GM21786 (cell line): ENCODE results near the gene HNRNPA1.
"Not testable (repeated sequence)": the region's sequence is repeated elsewhere in the genome, so short reads cannot be mapped to it uniquely, and the experiment has no call there.

ENCODE experiments used
- ATAC-seq: cut with Tn5 transposase; IDR thresholded peaks from one replicate; pipeline ENCODE4 v1.9.1; 2021; ENCODE audit not compliant: unreplicated experiment

The HNRNPA1 gene

DNA sequence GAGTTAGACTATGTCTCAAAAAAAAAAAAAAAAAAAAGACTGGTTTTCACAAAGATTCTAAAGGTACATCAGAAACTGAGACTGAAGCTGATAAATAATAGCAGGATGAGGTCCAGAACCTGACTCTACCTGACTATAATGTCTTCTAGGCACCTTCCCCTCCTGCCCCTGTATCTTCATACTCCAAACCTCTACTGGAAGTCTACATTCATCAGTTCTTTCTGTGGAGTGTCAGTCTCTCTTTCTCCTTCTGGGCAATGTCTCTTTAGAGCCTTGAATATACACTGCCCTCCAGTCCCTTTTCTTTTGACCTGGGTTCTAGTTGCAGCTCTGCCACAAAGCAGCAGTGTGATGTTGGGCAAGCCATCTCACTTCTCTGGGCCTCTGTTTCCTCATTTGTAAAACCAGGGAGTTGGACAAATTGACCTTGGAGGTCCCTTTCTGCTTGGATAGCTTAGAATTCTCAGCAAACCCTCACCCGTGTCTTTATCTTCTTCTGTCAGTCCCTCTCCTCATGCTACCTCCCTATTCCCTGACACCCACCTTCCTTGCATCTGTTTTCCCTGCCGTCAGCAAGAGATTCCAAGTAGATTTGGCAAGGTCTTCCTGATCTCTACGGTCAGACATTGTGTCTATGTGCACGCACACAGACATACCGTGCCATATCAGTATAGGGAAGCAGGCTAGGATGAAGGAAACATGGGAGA is 16.0 kb downstream of the HNRNPA1 start:
- ATAC-seq, result no peak

DNA sequence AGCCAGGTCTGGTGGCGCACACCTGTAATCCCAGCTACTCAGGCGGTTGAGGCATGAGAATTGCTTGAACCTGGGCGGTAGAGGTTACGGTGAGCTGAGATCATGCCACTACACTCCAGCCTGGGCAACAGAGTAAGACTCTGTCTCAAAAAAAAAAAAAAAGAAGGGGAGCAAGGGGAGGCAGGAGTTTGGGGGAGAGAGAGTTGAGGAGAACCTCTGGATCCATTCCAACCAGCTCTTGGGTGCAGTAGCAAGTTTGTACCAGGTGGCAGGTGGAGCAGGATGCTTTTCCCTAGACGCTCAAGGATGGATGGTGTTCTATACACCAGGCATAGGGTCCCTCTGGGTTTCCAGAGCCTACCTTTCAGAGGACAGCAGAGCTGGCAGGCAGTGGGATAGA is 18.4 kb downstream of the HNRNPA1 start:
- no peak for ATAC-seq

DNA sequence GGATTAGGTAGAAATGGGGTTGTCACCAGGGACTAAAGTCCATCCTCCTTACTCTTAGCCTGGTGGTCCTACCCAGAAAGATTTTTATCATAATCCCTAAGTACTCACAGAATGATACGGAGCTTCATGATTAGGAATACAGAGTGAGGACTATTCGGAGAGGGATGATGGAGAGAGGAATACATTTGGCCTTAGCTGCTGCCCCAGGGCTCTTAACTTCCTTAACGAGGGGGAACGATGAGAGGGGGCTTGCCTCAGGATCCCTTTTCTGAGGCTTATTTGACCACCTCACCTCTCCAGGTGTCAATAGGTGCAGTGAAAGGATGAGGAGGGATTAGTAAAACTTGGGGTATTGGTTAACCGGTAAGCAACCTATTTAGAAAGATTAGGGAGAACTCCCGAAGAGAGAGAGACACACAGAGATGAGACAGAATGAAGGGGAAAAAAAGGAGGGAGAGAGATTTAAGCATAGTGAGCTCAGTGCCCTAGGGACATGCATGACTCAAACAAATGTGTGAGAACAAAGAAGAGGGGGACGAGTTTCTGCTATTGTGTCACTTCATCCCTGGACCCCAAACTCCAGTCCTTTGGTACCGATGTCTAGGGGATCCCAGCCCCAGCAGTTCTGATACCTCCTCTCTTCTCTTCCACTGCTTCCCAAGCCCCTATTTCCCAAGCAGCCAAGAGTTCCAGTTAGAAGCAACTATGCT is 19.1 kb downstream of the HNRNPA1 start:
- ATAC-seq, result no peak

DNA sequence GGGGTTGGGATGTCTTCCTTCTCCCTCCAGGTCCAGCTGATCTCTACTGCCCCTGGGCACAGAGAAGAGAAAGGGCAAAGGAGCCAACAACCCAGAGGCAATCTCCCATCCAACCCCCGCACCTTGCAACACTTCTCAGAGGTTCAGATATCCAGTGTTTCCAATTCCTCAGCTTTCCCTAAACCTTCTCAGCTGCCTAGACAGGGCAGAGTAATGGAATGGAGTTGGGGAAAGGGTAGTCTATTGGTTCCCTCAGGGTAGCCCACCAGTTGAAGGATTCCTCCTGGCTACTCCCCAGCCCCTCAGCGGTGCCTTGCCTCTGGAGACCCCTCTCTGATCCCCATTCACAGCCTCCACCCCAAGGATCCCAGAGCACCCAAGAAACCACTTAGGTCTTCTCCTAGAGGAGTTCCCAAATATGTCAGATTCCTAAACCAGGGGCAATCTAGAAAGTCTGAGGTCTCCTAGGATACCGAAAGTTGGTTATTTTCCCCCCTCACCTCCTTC is 19.8 kb downstream of the HNRNPA1 start:
- no peak for ATAC-seq

DNA sequence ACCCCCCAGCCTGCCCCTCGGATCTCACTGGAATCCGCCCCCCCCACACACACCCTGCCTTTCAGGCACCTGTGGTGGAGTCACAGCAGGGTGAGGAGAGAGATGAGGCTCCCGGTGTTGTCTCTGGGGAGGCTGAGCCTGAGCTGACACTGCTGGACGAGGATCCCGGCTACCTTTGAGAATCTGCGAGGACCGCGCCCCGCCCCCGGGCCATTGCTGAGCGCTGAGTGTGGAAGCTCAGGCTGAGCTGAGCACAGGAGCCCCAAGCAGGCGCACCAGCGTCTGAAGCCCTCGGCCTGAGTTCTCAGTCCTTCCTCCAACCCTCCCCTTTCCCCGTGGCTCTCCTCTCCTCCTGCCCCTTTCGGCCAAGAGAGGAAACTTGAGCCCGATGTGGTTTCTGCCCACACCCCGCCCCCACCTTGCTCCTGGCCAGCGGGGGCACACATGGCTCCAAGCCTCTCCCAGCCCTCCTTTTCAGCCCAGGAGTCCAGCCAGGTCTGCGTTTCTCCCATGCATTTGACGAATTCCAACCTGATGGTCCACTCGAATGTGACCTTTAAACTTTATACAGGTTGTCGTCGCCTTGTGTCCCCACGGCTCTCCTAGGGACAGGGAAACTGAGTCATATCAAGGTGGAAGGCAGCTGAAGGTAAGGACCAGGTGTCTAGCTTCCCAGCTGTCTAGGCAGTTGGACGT is 20.4 kb downstream of the HNRNPA1 start, which contains the start of gene NFE2:
TSS of gene NFE2 (minus strand) at position 284 of the 696 bp plus-strand sequence. CDS start 5,767 bp downstream, outside the sequence.
- no peak for ATAC-seq

DNA sequence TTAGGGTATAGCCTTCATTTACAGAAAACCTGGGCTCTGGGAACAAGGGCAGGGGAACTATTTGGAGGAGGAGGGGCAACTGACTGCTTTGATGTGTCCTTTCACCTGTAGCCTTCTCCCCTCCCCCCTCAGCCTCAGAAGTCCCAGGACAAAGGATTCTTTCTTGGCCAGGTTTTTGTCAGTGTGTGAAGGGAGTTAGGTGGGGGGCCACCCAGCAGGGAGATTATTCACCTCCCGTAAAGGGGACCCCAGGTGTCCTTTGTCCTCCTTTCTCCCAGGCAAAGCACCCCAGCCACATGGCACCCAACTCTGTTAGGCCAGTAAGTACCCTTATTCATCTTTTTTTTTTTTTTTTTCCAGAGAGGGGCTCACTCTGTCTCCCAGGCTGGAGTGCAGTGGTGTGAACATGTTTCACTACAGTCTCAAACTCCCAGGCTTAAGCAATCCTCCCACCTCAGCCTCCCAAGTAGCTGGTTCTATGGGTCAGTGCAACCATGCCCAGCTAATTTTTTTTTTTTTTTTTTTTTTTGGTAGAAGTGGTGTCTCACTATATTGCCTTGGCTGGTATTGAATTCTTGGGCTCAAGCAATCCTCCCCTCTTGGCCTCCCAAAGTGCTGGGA is 21.0 kb downstream of the HNRNPA1 start:
- ATAC-seq, result no peak

DNA sequence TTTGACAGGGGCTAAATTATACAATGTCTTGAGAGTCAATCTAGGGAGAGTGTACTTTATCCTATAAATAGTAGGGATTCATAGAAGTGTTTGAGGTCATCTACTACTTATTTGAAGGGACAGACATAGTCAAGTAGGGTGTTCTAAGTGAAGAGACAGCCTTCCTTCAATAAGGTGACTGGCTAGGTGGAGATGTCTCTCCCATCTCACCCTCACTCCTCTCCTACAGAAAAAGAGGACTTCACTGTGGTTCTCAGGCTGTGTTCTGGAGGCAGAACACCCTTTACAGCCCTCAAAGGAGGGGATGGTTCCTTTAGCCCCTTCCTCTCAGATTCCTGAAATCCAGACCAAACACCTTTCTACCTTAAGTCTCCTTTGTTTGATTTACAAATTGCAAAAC is 23.1 kb downstream of the HNRNPA1 start:
- ATAC-seq, result no peak

DNA sequence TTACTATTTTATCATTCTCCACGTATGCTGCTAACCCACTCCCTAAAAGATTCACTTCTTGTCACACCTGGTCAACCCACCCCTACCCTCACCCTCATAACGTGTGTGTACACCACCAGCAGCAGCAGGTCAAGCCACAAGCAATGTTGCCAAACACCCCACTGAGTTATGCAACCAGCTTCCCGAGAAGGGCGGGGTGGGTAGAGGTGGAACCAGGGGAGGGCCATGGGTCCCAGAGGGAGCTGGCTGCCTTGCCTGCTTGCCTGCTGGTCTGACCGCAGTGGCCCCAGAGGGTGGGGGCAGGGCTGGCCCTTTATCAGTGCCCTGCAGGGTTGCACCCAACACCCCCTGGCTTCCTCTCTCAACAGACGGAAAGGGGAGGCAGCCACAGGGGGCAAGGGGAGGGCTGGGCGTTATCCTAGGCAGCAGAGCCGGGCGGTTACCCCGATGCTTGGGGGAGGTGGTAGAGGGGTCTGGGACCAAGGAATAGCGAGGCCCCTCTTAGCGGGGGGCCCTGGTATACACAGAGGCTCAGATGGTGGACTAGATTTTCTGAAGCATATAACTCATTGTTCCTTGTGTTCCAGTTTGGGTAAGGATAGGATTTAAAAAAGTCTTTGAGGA is 23.8 kb downstream of the HNRNPA1 start:
- ATAC-seq, result peak; percentile 56

DNA sequence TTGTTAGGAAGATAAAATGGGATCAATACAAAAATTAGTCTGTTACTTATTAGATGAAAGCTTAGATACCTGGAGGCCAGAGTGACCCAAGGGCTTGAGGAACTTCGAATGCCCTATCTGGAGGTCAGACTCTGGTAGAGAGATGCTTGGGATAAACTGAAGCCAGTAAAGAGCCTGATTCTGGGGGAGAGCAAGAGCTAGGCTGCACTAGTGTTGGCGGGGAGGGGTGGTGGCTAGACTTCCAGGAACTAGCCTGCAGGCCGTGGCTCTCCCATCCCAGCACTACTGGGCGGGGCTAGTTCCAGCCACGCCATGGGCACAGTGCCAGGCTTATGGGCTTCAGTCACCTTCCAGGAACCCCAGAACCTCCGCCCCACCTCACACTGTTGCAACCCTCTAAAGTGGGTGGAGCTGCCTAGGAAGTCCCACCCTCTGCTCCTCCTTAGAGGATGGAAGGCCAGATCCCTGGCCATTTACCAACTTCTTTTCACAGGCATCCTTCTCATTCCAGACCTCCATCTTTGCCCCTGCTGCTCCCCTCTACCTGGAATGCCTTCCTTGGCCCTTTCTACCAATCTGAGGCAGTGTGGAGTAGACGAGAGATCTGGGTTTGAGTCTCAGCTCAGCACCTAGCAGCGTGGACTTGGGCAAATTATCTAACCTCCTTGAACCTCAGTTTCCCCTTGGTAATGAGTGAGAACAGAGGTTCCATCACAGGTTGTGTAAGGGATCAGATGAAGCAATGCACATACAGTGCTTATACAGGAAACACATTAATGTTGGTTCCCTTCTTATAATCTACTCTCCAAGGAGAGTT is 26.6 kb downstream of the HNRNPA1 start:
- ATAC-seq, result no peak

DNA sequence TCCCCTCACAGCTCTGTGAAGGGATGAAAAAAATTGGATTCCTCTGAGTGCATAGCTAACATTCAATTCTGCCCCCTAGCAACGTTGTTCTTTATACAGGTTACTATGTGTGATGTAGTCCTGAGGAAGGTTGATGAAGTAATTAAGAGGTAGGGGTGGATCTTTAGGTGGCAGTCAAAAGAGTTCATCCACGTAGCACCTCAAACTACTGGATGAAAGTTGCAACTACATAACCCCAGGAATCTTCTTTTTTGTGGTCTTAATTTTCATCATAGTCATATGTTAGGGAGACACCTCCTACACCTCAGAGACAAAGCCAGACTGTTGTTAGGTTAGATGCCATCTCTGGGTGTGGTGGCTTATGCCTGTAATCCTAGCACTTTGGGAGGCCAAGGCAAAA is 30.5 kb downstream of the HNRNPA1 start:
- no peak for ATAC-seq

DNA sequence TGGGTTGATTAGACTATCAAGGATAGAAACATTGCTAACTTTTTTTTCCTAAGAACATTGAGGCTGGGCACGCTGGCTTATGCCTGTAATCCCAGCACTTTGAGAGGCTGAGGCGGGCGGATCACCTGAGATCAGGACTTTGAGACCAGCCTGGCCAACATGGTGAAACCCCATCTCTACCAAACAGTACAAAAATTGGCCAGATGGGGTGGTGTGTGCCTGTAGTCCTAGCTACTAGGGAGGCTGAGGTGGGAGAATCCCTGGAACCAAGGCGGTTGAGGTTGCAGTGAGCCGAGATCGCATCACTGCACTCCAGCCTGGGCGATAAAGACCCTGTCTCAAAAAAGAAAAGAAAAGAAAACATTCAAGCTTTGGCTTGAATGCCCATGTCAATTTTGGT is 31.8 kb downstream of the HNRNPA1 start:
- ATAC-seq, result not testable (repeated sequence)

DNA sequence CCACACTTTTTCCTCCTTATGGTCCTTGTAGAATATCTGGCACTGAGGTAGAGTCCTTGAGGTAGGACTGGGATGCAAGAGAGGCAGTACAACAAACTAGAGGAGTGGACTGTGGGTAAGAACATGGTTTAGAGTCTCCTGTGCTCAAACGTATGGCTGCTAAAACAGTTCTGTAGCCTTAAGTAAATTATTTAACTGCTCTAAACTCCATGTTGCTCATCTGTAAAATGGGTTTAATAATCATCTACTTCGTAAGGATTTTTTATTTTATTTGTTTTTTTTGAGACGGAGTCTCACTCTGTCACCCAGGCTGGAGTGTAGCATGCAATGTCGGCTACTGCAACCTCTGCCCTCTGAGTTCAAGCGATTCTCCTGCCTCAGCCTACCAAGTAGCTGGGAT is 40.8 kb downstream of the HNRNPA1 start:
- no peak for ATAC-seq

DNA sequence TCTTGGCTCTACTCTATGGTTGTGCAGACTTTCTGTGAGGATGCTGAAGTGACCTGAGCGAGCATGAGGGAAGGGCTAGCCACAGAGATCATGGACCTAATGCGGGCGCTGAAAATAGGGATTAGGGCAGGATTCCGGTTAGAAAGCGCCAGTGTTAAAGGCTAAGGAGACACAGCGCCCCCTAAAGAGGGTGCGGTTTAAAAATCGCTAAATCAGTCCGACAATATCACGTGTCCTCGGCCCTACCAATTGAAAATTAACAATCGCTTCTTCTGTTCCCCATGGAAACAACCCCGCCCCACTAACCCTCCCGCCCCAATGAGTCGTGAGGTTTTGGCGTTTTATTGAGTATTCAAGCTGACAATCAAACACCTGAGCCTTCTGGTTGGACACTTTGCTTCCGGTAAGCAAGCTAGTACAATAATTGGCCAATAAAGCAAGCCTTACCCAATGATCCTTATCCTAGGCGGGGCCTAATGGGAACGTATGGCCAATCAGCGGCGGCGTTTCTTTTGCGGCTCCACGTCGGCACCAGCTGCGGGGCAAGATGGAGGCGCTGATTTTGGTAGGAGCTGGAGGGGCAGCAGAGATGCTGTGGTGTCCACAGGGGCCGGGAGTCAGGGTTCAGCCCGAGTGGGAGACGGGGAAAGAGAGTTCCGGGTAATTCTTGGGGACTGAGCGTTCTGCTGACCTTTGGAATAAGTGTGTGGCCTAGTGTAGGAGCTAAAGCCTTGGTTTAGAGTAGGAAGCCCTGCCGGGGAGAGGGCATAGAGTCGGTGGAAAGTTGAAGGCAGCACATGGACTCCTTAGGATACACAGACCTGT is 44.3 kb downstream of the HNRNPA1 start, which contains the start of gene COPZ1:
TSS of gene COPZ1 (plus strand) at position 515 of the 825 bp plus-strand sequence. CDS start at position 548, 33 bp downstream.
- peak; percentile 98 for ATAC-seq

DNA sequence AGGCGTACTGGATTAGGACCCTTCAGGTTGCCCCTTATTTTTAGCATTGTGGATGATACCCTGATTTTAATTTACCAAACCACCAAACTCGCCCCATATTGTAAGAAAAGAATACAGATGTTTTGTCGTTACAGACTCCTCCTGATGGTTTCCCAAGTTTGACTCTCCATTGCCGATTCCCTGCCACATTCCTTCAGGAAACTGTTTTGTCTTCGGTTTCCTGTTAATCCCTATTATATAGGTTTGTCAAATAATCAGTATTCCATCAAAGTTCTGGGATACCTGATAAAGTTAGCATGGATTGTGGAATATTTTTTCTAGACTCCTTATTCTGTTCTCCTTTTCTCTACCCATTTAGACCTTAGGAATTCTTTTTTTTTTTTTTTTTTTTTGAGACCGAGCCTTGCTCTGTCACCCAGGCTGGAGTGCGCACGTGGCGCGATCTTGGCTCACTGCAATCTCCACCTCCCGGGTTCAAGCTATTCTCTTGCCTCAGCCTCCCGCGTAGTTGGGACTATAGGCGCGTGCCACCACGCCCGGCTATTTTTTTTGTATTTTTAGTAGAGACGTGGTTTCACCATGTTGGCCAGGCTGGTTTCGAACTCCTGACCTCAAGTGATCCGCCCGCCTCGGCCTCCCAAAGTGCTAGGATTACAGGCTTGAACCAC is 45.0 kb downstream of the HNRNPA1 start:
- not testable (repeated sequence) for ATAC-seq

DNA sequence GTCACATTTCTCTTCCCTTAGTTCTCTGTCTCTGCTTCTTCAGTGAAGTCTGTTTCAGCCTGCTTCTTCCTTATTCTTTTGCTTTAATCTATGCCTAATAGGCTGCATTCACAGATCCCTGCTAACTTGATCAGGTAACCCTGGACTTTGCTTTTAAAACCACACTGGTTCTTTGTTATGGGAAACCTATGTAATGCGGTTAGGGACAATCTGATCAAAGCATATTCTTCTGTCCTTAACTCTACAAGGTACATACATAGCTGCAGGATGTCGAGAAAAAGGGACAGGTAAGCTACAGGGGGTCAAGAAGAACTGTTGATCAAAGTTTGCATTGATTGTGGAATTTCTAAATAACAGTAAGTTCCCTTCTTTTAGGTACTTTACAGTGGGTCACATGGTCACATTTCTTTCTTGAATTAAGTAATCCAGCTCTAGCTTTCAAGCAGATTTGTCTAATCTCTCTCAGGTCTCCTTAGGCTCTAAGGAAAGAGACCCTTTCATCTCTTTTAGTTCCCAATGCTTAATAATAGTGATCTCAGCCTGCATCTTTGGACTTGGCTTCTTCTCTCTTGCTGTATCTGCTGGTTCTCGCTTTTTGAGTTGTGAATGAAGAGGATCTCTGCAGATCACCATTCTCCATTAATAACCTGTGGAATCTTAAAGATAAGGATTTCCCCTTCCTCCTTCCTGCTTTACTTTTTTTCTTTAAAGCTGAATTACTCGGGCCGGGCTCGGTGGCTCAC is 48.2 kb downstream of the HNRNPA1 start:
- no peak for ATAC-seq

DNA sequence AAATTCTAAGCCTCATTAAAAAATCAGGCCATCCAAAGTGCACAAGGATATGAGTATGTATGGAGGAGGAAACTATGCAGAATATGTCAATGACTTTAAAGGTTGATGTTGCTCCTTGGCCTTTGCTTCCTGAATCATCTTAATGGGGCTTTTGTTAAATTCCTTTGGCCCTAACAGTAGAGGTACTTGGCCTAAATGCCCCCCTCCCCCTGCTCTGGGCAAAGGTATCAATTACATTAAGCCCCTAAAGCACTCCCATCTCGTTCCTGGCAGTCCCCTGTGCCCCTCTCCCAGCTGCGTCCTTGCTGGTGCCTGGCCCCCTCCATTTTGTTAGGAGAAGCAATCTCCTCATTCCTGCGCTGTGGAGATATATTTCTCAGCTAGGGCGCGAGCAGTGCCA is 49.2 kb downstream of the HNRNPA1 start:
- ATAC-seq, result no peak

DNA sequence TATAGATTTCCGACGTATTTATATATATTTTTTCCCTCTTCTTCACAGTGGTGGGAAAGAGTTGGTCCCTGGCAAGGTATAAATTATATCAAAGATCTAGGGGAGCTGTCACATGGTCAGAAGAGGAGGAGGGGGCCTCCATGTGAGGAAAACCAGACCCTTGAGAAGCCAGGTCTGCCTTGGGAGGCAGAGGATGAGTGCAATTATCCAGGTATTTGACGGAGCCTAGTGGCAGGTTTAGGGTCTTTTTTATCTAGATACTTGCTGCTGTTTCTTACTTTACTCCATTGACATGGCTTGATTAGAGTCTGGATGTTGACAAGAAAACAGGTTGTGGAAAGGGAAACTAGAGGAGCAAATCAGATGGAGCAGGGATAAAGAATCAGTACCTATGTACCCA is 49.9 kb downstream of the HNRNPA1 start:
- no peak for ATAC-seq

DNA sequence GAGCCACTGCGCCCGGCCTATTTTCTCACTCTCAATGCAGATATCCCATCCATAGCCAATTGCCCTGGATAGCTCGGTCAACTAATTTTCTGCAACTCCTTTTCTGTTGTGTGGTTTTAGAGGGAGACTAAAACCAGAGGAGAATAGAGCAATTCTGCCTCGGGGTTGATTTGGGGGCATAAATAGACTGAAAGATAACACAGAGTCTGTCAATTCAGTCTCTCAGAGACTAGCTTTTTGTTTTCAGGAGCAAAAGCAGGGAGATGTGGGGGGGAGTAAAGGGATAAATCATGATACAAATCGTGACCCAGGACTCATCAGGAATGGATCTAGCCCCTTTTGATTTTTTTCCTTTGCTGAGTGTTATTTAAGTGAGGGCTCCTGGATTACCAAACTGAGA is 50.9 kb downstream of the HNRNPA1 start:
- no peak for ATAC-seq
